NCI-H82 treated with DMSO at 0.1 percent for 48 hours (cell line): ENCODE data around the gene ENPP7.

Experiments
- DNase-seq: peaks from one replicate; lab custom pipeline; 2025; ENCODE audit not compliant: unreplicated experiment; lab: John Stamatoyannopoulos, UW

Gene ENPP7

DNA sequence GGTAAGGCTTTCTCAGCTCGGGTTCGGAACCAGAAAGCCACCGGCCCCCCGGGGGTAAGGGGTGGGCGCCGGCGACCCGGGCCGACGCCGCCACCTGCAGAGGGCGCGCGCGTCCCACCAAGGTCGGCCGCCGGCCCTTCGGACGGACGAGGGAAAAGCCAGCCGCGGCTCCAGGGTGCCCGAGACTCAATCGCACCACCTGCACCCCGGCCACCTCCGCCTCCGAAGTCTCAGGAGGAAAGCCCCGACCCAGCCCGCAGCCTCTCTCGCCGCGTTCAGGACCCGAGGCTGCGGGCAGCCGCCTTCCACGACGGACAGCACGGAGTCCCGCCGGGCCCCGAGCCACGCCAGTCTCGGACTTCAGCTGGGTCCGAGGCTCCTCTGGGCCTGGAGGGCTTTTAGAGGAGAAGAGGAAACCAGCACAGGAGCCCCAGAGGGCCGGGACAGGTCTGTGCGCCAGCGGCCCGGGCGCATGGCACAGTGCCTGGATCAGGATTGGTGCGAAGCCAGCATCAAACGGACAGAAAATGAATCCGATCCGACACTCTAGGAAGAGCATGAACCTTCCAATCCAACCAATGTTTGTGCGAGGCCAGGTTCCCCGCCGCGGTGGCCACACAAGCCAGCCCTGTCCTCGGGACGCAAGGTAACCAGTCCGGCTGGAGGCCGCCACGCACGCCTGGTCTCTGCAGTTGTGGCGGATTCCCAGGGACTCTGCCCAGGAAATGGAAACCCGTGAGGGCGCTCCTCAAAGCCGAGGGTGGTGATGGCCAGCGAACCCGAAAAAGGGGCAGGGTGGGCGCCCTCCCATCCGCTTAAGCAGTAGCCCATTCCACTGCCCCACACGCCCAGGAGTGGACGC is 59.4 kb downstream of the ENPP7 start:
- DNase-seq: peak; percentile 41

DNA sequence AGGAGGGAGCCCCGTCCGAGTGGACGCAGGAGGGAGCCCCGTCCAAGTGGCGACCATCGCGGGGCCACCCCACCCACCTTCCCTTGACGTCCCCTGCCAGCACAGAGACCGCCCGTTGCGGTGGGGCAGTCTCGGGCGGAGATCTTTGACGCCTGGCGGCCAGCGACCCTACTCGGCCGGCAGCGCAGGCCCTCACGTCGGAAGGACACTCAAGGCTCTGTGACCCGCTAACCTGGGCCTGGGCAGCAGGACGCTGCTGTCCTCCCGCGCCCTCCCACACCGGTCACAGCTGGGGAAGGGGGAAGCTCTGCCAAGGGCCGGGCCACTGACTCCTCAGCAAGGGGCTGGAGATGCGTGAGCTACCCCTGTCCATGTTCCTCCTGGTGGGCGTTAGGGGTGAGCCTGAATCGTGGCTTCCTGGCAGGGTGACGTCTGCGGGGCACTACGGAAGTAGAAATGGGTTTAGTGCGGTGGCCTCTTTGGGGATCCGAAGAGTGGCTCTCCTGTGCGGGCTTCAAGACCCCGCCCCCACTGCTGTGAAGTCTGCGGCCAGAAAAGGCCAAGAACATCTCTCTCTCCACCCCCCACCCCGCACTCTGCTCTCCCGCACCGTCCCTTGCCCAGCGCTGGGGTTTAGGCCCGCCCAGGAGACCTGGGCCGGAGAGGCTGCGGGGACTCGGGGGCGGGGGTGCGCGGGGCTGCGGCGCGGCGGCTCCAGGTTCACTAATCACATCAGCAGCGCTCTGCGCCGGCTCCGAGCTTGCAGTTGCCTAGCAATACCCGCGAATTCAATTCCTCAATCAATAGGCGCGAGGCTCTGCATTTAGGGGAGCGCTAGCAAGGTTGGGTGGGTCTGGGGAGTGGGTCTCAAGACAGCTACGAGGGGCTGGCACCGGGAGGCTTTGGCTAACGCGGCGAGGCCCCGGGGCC is 60.3 kb downstream of the ENPP7 start:
- DNase-seq: no peak

DNA sequence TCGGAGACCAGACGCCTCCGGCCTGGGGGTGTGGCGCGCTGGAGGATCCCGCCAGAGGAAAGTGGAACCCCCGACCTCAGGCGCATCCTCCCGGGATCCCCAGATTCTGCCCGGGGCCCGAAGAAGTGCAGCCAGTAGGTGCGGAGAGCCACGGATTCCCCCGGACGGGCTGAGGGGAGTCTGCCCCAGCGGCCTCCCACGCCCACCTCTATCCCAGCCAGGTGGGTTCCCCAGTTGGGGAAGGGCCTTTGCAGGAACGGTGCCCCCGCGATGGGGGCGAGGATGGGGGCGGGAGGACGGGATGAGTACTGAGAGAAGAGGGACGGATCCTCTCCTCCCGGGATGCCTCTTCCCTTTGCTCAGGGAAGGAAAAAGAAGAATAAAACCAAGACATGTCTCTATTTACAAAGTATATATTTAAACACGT is 61.0 kb downstream of the ENPP7 start:
- no peak for DNase-seq
